ENCODE data around the gene SIGLEC1. TPM values are rescaled to one million over a fixed set of nuclear protein-coding genes. Genes with fewer than 3 reads are reported as not detected.

SIGLEC1 gene
- total and polyA plus RNA-seq, 2 donors (not counting 1 experiment from before 2014, with no cell fraction given): 0.06 to 0.15 TPM

DNA sequence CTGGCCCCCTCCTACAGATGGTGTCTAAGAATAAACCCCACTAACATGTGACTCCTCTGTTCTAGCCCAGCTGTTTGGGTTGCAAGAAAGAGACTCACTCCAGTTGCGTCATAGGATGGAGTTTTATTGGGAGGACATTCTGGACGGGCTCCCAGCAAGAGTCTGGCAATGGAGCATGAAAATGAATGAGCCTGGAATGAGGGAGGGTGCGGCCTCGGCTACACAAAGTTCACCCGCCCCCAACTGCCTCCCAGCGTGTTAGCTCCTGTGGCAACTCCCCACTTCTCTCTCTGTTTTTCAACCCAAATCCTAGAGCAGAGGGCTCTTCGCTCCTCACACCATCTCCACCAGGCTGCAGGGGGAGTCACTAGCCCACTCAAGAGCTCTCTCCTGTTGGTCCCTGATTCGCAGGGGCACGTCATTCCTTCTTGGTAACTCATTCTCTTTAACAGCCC is 25.5 kb downstream of the SIGLEC1 start:
- H3K79me2 ChIP-seq (ENCODE audit: control insufficient read depth, insufficient read depth, low read length): no peaks in the 10 kb centered on the region
- intact Hi-C loops (cut with micrococcal nuclease): no loop called here
- TF ChIP-seq EZH2 (IDR thresholded peaks at IDR 0.05; ENCODE audit: borderline replicate concordance, insufficient read depth, low read depth, low read length, poor library complexity, severe bottlenecking): no peak
- TF ChIP-seq, protein P1, sequence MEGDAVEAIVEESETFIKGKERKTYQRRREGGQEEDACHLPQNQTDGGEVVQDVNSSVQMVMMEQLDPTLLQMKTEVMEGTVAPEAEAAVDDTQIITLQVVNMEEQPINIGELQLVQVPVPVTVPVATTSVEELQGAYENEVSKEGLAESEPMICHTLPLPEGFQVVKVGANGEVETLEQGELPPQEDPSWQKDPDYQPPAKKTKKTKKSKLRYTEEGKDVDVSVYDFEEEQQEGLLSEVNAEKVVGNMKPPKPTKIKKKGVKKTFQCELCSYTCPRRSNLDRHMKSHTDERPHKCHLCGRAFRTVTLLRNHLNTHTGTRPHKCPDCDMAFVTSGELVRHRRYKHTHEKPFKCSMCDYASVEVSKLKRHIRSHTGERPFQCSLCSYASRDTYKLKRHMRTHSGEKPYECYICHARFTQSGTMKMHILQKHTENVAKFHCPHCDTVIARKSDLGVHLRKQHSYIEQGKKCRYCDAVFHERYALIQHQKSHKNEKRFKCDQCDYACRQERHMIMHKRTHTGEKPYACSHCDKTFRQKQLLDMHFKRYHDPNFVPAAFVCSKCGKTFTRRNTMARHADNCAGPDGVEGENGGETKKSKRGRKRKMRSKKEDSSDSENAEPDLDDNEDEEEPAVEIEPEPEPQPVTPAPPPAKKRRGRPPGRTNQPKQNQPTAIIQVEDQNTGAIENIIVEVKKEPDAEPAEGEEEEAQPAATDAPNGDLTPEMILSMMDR (IDR thresholded peaks at IDR 0.05): no peak
- H3K36me3 ChIP-seq (replicated peaks in 1 of 2; ENCODE audit: control extremely low read depth in 1 of 2, control insufficient read depth in 1 of 2, extremely low read depth in 1 of 2, insufficient read depth in 2 of 2, low read length in 1 of 2): no peaks in the 10 kb centered on the region
- Mint-ChIP-seq H3K4me1 (no peaks in the 10 kb centered on the region), H3K27me3 (peaks cover 29% of the 10 kb centered on the region), H3K27ac (no peak overlapping the region), H3K9me3 (ENCODE audit: insufficient read depth) (no peaks in the 10 kb centered on the region), H3K4me3 (no peak overlapping the region)
- no peak overlapping the region for H3K9ac ChIP-seq (ENCODE audit: low read length)
- ATAC-seq (ENCODE audit: low read depth): no peak
- no peak for DNase-seq
- peaks cover 0 to 13% (median 2%) of the 10 kb centered on the region in 4 experiments for H3K27me3 ChIP-seq (replicated peaks in 1 of 4; ENCODE audit: control extremely low read depth in 1 of 4, control insufficient read depth in 3 of 4, insufficient read depth in 4 of 4, low read length in 3 of 4)
- no peak overlapping the region for H2AFZ ChIP-seq (ENCODE audit: insufficient read depth, low read depth, low read length, poor library complexity, severe bottlenecking)
- H3K4me1 ChIP-seq (ENCODE audit: control insufficient read depth in 2 of 2, insufficient read depth in 2 of 2, low read length in 2 of 2): no peaks in the 10 kb centered on the region
- ChIA-PET POLR2A (no interaction called here), CTCF (interaction anchor here (1.3 kb wide), 1 partner anchor 24 kb away, joined by 4 read pairs; no protein-coding TSS in a partner anchor)
- H3K27ac ChIP-seq (ENCODE audit: low read length in 2 of 2): no peak overlapping the region
- no peak overlapping the region for H3K4me3 ChIP-seq (ENCODE audit: control extremely low read depth in 1 of 5, extremely low read depth in 1 of 5, insufficient read depth in 1 of 5, low read depth in 2 of 5, low read length in 4 of 5)
- 81% methylated on average over 4 of the region's 9 CpGs for WGBS (ENCODE audit: insufficient coverage)
- peaks cover 0 to 6% (median 0%) of the 10 kb centered on the region in 3 donors for H3K9me3 ChIP-seq (ENCODE audit: control extremely low read depth in 1 of 3, control insufficient read depth in 2 of 3, insufficient read depth in 1 of 3, low read length in 2 of 3)
- H3K4me2 ChIP-seq (replicated peaks; ENCODE audit: low read depth, low read length, poor library complexity, severe bottlenecking): no peak overlapping the region
- no peaks in the 10 kb centered on the region for H4K20me1 ChIP-seq (ENCODE audit: control insufficient read depth, insufficient read depth, low read length, poor library complexity, severe bottlenecking)

DNA sequence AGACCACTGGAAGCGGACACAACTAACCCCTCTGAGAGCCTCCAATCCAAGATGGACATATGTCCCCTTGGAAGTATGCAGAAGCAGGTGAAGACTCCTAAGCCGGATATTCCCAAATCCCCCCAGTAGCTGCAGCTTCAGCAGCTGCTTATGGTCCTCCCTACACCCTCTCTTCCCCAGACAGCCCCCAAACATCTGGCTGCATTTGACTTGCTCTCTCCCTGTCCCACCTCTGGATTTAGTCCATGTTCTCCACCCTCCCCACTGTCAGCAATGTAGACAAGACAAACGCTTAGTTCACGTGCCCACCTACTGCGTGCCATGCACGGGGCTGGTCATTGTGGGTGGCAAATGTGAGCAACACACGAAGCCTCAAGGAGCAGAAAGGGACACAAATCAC is 26.0 kb downstream of the SIGLEC1 start:
- Histone ChIP-seq H2AFZ (ENCODE audit: insufficient read depth, low read depth, low read length, poor library complexity, severe bottlenecking) (no peak overlapping the region), H3K4me2 (replicated peaks; ENCODE audit: low read depth, low read length, poor library complexity, severe bottlenecking) (no peak overlapping the region), H3K27ac (ENCODE audit: low read length in 2 of 2) (no peak overlapping the region), H3K9ac (ENCODE audit: low read length) (no peak overlapping the region), H3K4me1 (ENCODE audit: control insufficient read depth in 2 of 2, insufficient read depth in 2 of 2, low read length in 2 of 2) (no peaks in the 10 kb centered on the region), H3K4me3 (ENCODE audit: control extremely low read depth in 1 of 5, extremely low read depth in 1 of 5, insufficient read depth in 1 of 5, low read depth in 2 of 5, low read length in 4 of 5) (no peak overlapping the region), H3K9me3 (ENCODE audit: control extremely low read depth in 1 of 3, control insufficient read depth in 2 of 3, insufficient read depth in 1 of 3, low read length in 2 of 3) (peaks cover 0 to 6% (median 0%) of the 10 kb centered on the region in 3 donors), H3K36me3 (replicated peaks in 1 of 2; ENCODE audit: control extremely low read depth in 1 of 2, control insufficient read depth in 1 of 2, extremely low read depth in 1 of 2, insufficient read depth in 2 of 2, low read length in 1 of 2) (no peaks in the 10 kb centered on the region), H4K20me1 (ENCODE audit: control insufficient read depth, insufficient read depth, low read length, poor library complexity, severe bottlenecking) (no peaks in the 10 kb centered on the region), H3K79me2 (ENCODE audit: control insufficient read depth, insufficient read depth, low read length) (no peaks in the 10 kb centered on the region), H3K27me3 (replicated peaks in 1 of 4; ENCODE audit: control extremely low read depth in 1 of 4, control insufficient read depth in 3 of 4, insufficient read depth in 4 of 4, low read length in 3 of 4) (peaks cover 0 to 16% (median 2%) of the 10 kb centered on the region in 4 experiments)
- Mint-ChIP-seq H3K4me1 (no peaks in the 10 kb centered on the region), H3K27ac (no peak overlapping the region), H3K4me3 (no peak overlapping the region), H3K27me3 (peaks cover 31% of the 10 kb centered on the region), H3K9me3 (ENCODE audit: insufficient read depth) (no peaks in the 10 kb centered on the region)
- 100% methylated on average over 2 of the region's 7 CpGs for WGBS (ENCODE audit: insufficient coverage)
- POLR2A ChIA-PET: no interaction called here
- DNase-seq: no peak
- ATAC-seq (ENCODE audit: low read depth): no peak
- intact Hi-C loops (cut with micrococcal nuclease): no loop called here
- CTCF ChIA-PET: interaction anchor here (1.3 kb wide), 1 partner anchor 24 kb away, joined by 4 read pairs; no protein-coding TSS in a partner anchor
- TF ChIP-seq EZH2 (IDR thresholded peaks at IDR 0.05; ENCODE audit: borderline replicate concordance, insufficient read depth, low read depth, low read length, poor library complexity, severe bottlenecking): no peak
- TF ChIP-seq, protein P1 (IDR thresholded peaks at IDR 0.05): no peak

Data from B cell (primary cell).